Endothelial cell (in vitro differentiated cells): Measurements from ENCODE around the gene SLC30A5. TPM values are rescaled to one million over a fixed set of nuclear protein-coding genes. Genes with fewer than 3 reads are reported as not detected.
"Not testable (repeated sequence)": the region's sequence is repeated elsewhere in the genome, so short reads cannot be mapped to it uniquely, and the experiment has no call there.

ENCODE experiments used
- DNase-seq: peaks from one replicate; pipeline ENCODE4 v3.0.0; 2021; ENCODE audit warnings: low spot score
- H3K27ac Mint-ChIP-seq: one replicate; pipeline ENCODE4 v1.8.0; 2021; ENCODE audit warnings: mixed read lengths, inconsistent platforms; ENCODE audit not compliant: unreplicated experiment
- H3K27me3 Mint-ChIP-seq: one replicate; pipeline ENCODE4 v1.8.0; 2021; ENCODE audit warnings: mild to moderate bottlenecking, moderate library complexity, mixed read lengths, inconsistent platforms; ENCODE audit not compliant: unreplicated experiment
- H3K36me3 Mint-ChIP-seq: one replicate; pipeline ENCODE4 v1.8.0; 2021; ENCODE audit warnings: mild to moderate bottlenecking, low read depth, mixed read lengths, inconsistent platforms; ENCODE audit not compliant: unreplicated experiment
- H3K4me1 Mint-ChIP-seq: one replicate; pipeline ENCODE4 v1.8.0; 2021; ENCODE audit warnings: mild to moderate bottlenecking, mixed read lengths, inconsistent platforms; ENCODE audit not compliant: unreplicated experiment
- H3K4me3 Mint-ChIP-seq: one replicate; pipeline ENCODE4 v1.8.0; 2021; ENCODE audit warnings: mild to moderate bottlenecking, mixed read lengths, inconsistent platforms; ENCODE audit not compliant: unreplicated experiment
- H3K9me3 Mint-ChIP-seq: one replicate; pipeline ENCODE4 v1.8.0; 2021; ENCODE audit warnings: mixed read lengths, inconsistent platforms; ENCODE audit not compliant: unreplicated experiment
- total RNA-seq: library from RNA; stranded (reverse); fragmentation: NEBNext Ultra II Directional; extraction: Animal tissue kit (Norgen Biotek cat#: 25700); gene quantifications from one replicate; pipeline ENCODE4 v1.2.1, GENCODE V29; 2021; ENCODE audit not compliant: unreplicated experiment
- TF ChIP-seq, protein P1 (sequence below): fragments of 200-600 bp; sonication (generic); IDR thresholded peaks from one replicate; pipeline ENCODE4 v1.5.0; 2021; ENCODE audit warnings: antibody characterized with exemption; ENCODE audit not compliant: unreplicated experiment

Gene SLC30A5
- total RNA-seq, 1 donor from 2014 or later: 28.1 TPM

DNA sequence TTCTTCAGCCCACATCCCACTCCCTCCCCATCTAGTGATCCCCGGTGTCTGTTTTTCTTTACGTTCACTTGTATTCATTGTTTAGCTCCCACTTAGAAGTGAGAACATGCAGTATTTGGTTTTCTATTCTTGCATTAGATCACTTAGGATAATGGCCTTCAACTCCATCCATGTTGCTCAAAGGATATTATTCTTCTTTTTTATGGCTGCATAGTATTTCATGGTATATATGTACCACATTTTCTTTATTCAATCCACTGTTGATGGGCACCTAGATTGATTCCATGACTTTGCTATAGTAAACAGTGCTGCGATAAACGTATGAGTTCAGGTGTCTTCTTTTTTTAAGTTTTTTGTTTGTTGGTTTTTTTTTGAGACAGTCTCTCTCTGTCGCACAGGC, 44.0 kb downstream of the SLC30A5 start:
- no peak overlapping the region for H3K4me3 Mint-ChIP-seq
- peaks cover 5% of the 10 kb centered on the region for H3K9me3 Mint-ChIP-seq
- H3K27ac Mint-ChIP-seq: no peak overlapping the region
- peaks cover 9% of the 10 kb centered on the region for H3K36me3 Mint-ChIP-seq
- TF ChIP-seq, protein P1, sequence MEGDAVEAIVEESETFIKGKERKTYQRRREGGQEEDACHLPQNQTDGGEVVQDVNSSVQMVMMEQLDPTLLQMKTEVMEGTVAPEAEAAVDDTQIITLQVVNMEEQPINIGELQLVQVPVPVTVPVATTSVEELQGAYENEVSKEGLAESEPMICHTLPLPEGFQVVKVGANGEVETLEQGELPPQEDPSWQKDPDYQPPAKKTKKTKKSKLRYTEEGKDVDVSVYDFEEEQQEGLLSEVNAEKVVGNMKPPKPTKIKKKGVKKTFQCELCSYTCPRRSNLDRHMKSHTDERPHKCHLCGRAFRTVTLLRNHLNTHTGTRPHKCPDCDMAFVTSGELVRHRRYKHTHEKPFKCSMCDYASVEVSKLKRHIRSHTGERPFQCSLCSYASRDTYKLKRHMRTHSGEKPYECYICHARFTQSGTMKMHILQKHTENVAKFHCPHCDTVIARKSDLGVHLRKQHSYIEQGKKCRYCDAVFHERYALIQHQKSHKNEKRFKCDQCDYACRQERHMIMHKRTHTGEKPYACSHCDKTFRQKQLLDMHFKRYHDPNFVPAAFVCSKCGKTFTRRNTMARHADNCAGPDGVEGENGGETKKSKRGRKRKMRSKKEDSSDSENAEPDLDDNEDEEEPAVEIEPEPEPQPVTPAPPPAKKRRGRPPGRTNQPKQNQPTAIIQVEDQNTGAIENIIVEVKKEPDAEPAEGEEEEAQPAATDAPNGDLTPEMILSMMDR: no peak
- peaks cover 2% of the 10 kb centered on the region for H3K27me3 Mint-ChIP-seq
- DNase-seq: no peak
- H3K4me1 Mint-ChIP-seq: no peaks in the 10 kb centered on the region

DNA sequence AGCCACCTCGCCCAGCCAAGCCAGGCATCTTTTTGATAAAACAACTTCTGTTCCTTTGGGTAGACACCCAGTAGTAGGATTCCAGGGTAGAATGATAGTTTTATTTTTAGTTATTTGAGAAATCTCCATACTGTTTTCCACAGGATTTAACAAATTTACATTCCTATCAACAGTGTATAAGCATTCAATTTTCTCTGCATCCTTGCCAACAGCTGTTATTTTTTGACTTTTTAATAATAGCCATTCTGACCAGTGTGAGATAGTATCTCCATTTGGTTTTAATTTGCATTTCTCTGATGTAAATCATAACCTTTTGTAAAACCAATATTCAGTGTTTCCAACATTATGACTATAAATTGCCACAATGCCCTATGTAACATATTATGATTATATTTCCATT, 45.0 kb downstream of the SLC30A5 start:
- H3K27ac Mint-ChIP-seq: no peak overlapping the region
- no peak overlapping the region for H3K4me3 Mint-ChIP-seq
- DNase-seq: no peak
- peaks cover 5% of the 10 kb centered on the region for H3K9me3 Mint-ChIP-seq
- H3K36me3 Mint-ChIP-seq: peaks cover 4% of the 10 kb centered on the region
- peaks cover 2% of the 10 kb centered on the region for H3K27me3 Mint-ChIP-seq
- H3K4me1 Mint-ChIP-seq: no peaks in the 10 kb centered on the region
- TF ChIP-seq, protein P1: no peak

DNA sequence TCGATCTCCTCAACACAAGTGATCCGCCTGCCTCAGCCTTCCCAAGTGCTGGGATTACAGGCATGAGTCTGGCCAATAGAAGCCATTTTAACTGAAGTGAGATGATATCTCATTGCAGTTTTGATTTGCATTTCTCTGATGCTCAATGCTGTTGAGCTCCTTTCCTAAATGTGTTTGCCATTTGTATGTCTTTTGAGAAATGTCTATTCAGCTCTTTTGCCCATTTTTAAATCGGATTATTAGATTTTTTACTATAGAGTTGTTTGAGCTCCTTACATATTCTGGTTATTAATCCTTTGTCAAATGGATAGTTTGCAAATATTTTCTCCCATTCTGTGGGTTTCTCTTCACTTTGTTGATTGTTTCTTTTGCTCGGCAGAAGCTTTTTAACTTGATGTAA, 46.4 kb downstream of the SLC30A5 start:
- DNase-seq, H3K4me1 Mint-ChIP-seq, H3K36me3 Mint-ChIP-seq, H3K9me3 Mint-ChIP-seq, H3K4me3 Mint-ChIP-seq, H3K27ac Mint-ChIP-seq, H3K27me3 Mint-ChIP-seq: not testable (repeated sequence)

DNA sequence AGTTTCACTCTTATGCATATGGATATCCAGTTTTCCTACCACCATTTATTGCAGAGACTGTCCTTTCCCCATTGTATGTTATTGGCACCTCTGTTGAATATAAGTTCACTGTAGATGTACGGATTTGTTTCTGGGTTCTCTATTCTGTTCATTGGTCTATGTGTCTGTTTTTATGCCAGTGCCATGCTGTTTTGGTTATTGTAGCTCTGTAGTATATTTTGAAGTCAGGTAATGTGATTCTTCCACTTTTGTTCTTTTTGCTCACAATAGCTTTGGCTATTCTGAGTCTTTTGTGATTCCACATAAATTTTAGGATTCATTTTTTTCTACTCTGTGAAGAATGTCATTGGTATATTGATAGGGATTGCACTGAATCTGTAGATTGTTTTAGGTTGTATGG, 47.0 kb downstream of the SLC30A5 start:
- H3K36me3 Mint-ChIP-seq: no peaks in the 10 kb centered on the region
- H3K4me3 Mint-ChIP-seq: no peak overlapping the region
- H3K27me3 Mint-ChIP-seq: peaks cover 2% of the 10 kb centered on the region
- no peak overlapping the region for H3K27ac Mint-ChIP-seq
- H3K9me3 Mint-ChIP-seq: peaks cover 5% of the 10 kb centered on the region
- TF ChIP-seq, protein P1: no peak
- no peaks in the 10 kb centered on the region for H3K4me1 Mint-ChIP-seq
- DNase-seq: no peak

DNA sequence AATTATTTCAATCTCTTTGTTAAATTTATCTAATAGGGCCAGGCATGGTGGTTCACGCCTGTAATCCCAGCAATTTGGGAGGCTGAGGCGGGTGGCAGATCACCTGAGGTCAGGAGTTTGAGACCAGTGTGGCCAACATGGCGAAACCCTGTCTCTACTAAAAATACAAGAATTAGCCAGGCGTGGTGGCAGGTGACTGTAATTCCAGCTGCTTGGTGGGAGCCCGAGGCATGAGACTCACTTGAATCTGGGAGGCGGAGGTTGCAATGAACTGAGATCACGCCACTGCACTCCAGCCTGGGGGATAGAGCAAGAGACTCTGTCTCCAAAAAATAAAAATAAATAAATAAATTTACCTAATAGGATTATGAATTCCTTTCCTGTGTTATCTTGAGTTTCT, 54.8 kb downstream of the SLC30A5 start:
- DNase-seq, H3K27ac Mint-ChIP-seq, H3K36me3 Mint-ChIP-seq, H3K9me3 Mint-ChIP-seq, H3K27me3 Mint-ChIP-seq, H3K4me3 Mint-ChIP-seq, H3K4me1 Mint-ChIP-seq: not testable (repeated sequence)

DNA sequence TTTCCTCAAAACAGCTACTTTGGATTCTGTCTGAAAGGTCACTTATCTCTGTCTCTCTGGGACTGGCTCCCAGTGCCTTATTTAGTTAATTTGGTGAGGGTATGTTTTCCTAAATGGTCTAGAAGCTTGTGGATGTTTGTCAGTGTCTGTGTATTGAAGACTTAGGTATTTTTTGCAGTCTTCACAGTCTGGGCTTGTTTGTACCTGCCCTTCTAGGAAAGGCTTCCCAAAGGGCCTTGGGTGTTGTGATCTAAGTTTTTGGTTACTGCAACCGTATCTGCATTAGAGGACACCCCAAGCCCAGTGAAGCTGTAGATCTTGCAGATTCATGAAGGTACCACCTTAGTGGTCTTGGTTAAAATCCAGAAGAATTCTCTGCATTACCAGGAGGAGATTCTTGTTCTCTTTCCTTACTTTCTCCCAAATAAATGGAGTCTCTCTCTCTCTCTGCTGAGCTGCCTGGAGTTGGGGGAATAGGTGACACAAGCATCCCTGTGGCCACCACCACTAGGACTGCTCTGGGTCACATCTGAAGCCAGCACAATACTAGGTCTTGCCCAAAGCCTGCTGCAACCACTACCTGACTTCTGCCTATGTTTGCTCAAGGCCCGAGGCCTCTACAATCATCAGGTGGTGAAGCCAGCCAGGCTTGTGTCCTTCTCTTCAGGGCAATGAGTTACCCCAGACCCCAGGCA, 55.3 kb downstream of the SLC30A5 start:
- Mint-ChIP-seq H3K4me1 (no peaks in the 10 kb centered on the region), H3K4me3 (no peak overlapping the region), H3K9me3 (no peaks in the 10 kb centered on the region), H3K36me3 (no peaks in the 10 kb centered on the region), H3K27me3 (peaks cover 2% of the 10 kb centered on the region), H3K27ac (no peak overlapping the region)
- TF ChIP-seq, protein P1: no peak
- DNase-seq: no peak
